OCI-LY7 (cell line): Measurements from ENCODE around the gene RELN. TPM values are rescaled to one million over a fixed set of nuclear protein-coding genes. Genes with fewer than 3 reads are reported as not detected.

Source experiments
- BruUV-seq: library from RNA; stranded (reverse); fragments of 400-500 nt; replicated peaks from 2 replicates; lab custom pipeline; 2021; lab: Mats Ljungman, UMichigan
- CTCF ChIA-PET: fragments of 300-600 bp; sonication (Branson Sonifier 250); formaldehyde crosslinking; loops from one replicate; lab custom pipeline; 2022; ENCODE audit warnings: antibody characterized with exemption; ENCODE audit not compliant: unreplicated experiment; lab: Charles Lee
- POLR2A ChIA-PET: fragments of 300-600 bp; sonication (Branson Sonifier 250); formaldehyde crosslinking; loops from one replicate; lab custom pipeline; 2022; ENCODE audit warnings: antibody characterized with exemption; lab: Charles Lee
- DNase-seq: peaks from one replicate; pipeline ENCODE4 v3.0.0-alpha.2; 2015; ENCODE audit warnings: low spot score
- H2AFZ ChIP-seq: fragments of 200-600 bp; sonication (generic), shearing (Covaris generic); 2 replicates; pipeline ENCODE4 v1.6.1; 2014; ENCODE audit warnings: mild to moderate bottlenecking, antibody characterized with exemption, low read length, moderate library complexity
- H3K27ac ChIP-seq: fragments of 200-600 bp; sonication (generic); 2 replicates; pipeline ENCODE4 v1.5.1; 2014; ENCODE audit warnings: mixed run types, low read depth, mild to moderate bottlenecking, moderate library complexity, low read length, inconsistent platforms; ENCODE audit not compliant: poor library complexity, severe bottlenecking
- H3K36me3 ChIP-seq: fragments of 200-600 bp; sonication (generic); 2 replicates; pipeline ENCODE4 v1.6.1; 2014; ENCODE audit warnings: mild to moderate bottlenecking, antibody characterized with exemption, low read length, moderate library complexity, mixed read lengths; ENCODE audit not compliant: insufficient read depth
- H3K4me1 ChIP-seq: fragments of 200-600 bp; sonication (generic); 2 replicates; pipeline ENCODE4 v1.5.1; 2014; ENCODE audit warnings: mild to moderate bottlenecking, low read length; ENCODE audit not compliant: insufficient read depth, poor library complexity, severe bottlenecking
- H3K4me2 ChIP-seq: fragments of 200-600 bp; sonication (generic); 2 replicates; pipeline ENCODE4 v1.6.1; 2014; ENCODE audit warnings: mild to moderate bottlenecking, low read length
- H3K4me3 ChIP-seq: fragments of 200-600 bp; sonication (generic); 2 replicates; pipeline ENCODE4 v1.5.1; 2014; ENCODE audit warnings: mild to moderate bottlenecking, low read depth, low read length; ENCODE audit not compliant: poor library complexity, severe bottlenecking
- H3K79me2 ChIP-seq: fragments of 200-600 bp; sonication (generic); 2 replicates; pipeline ENCODE4 v1.6.1; 2016; ENCODE audit warnings: low read depth, mild to moderate bottlenecking, low read length, moderate library complexity, mixed read lengths; ENCODE audit not compliant: insufficient read depth
- H3K9me2 ChIP-seq: fragments of 200-600 bp; sonication (generic); 2 replicates; pipeline ENCODE4 v1.6.1; 2016; ENCODE audit warnings: mild to moderate bottlenecking, low read length, mixed read lengths; ENCODE audit not compliant: insufficient read depth
- H3K9me3 ChIP-seq: fragments of 200-600 bp; sonication (generic); 2 replicates; pipeline ENCODE4 v1.6.1; 2014; ENCODE audit warnings: mild to moderate bottlenecking, mixed run types, low read length, mixed read lengths
- H4K20me1 ChIP-seq: fragments of 200-600 bp; sonication (generic); 2 replicates; pipeline ENCODE4 v1.6.1; 2014; ENCODE audit warnings: mild to moderate bottlenecking, antibody characterized with exemption, low read length, moderate library complexity, mixed read lengths; ENCODE audit not compliant: insufficient read depth
- CTCF ChIP-seq: fragments of 200-600 bp; sonication (generic); conservative IDR thresholded peaks from 2 replicates; pipeline ENCODE4 v1.5.1; 2014; ENCODE audit warnings: mild to moderate bottlenecking, antibody characterized with exemption, low read length, moderate library complexity, mixed read lengths
- EZH2phosphoT487 ChIP-seq: fragments of 200-600 bp; sonication (generic); IDR thresholded peaks from 2 replicates; pipeline ENCODE4 v1.6.1; 2018; ENCODE audit warnings: low read depth, borderline replicate concordance, mild to moderate bottlenecking, mixed run types, antibody characterized with exemption, low read length, moderate library complexity, mixed read lengths
- intact Hi-C: fragments of 100-400 bp; cut with micrococcal nuclease; formaldehyde crosslinking; loops from one replicate; pipeline ENCODE4 v1.10.0; 2022; ENCODE audit not compliant: unreplicated experiment
- total RNA-seq, 2 experiments: library from RNA; depleted of rRNA in 1 of 2; stranded (reverse); fragments of >200 nt in 1 of 2; shearing (Covaris generic) in 1 of 2; gene quantifications; 2 replicates each; pipeline ENCODE4 v1.2.3, GENCODE V29; 2014 to 2022

RELN gene
- total RNA-seq, 2 experiments from 2014 or later = not detected

- no TSS peak for BruUV-seq
- no peaks in the 10 kb centered on the region for H4K20me1 ChIP-seq
- H3K4me1 ChIP-seq = no peaks in the 10 kb centered on the region
- no peaks in the 10 kb centered on the region for H3K79me2 ChIP-seq
- no peak for DNase-seq
- no peak overlapping the region for H3K4me3 ChIP-seq
- intact Hi-C loops = no loop called here
- TF ChIP-seq EZH2phosphoT487 (no peak), CTCF (no peak)
- CTCF ChIA-PET = no interaction called here
- no peaks in the 10 kb centered on the region for H3K9me2 ChIP-seq
- H3K36me3 ChIP-seq = no peaks in the 10 kb centered on the region
- no peak overlapping the region for H3K4me2 ChIP-seq
- H3K27ac ChIP-seq = no peak overlapping the region
- no peak overlapping the region for H2AFZ ChIP-seq
- POLR2A ChIA-PET = no interaction called here
- no peaks in the 10 kb centered on the region for H3K9me3 ChIP-seq
These were observed 261.4 kb downstream of the RELN start for GRCh38 chr7:103727982-103728610.

GRCh38 chr7:103719070-103719469 is 270.4 kb downstream of the RELN start:
- DNase-seq = no peak
- Histone ChIP-seq H3K4me3 (no peak overlapping the region), H3K9me3 (no peaks in the 10 kb centered on the region), H3K36me3 (no peaks in the 10 kb centered on the region), H3K9me2 (no peaks in the 10 kb centered on the region), H3K4me1 (no peaks in the 10 kb centered on the region), H2AFZ (no peak overlapping the region), H3K4me2 (no peak overlapping the region), H4K20me1 (no peaks in the 10 kb centered on the region), H3K27ac (no peak overlapping the region), H3K79me2 (no peaks in the 10 kb centered on the region)
- ChIA-PET CTCF (no interaction called here), POLR2A (no interaction called here)
- TF ChIP-seq CTCF (no peak), EZH2phosphoT487 (no peak)
- intact Hi-C loops = no loop called here
- no TSS peak for BruUV-seq

GRCh38 chr7:103718482-103719061 is 270.9 kb downstream of the RELN start:
- Histone ChIP-seq H3K79me2 (no peaks in the 10 kb centered on the region), H4K20me1 (no peaks in the 10 kb centered on the region), H3K4me2 (no peak overlapping the region), H3K36me3 (no peaks in the 10 kb centered on the region), H2AFZ (no peak overlapping the region), H3K4me1 (no peaks in the 10 kb centered on the region), H3K9me3 (no peaks in the 10 kb centered on the region), H3K27ac (no peak overlapping the region), H3K9me2 (no peaks in the 10 kb centered on the region), H3K4me3 (no peak overlapping the region)
- CTCF ChIA-PET = no interaction called here
- no peak for DNase-seq
- POLR2A ChIA-PET = interaction anchor here (0.7 kb wide), 1 partner anchor 68 kb away, joined by 5 read pairs; no protein-coding TSS in a partner anchor
- intact Hi-C loops = no loop called here
- TF ChIP-seq EZH2phosphoT487 (no peak), CTCF (no peak)
- no TSS peak for BruUV-seq
